K562 (cell line): ENCODE results near the gene GPX7. TPM values are rescaled to one million over a fixed set of nuclear protein-coding genes. Genes with fewer than 3 reads are reported as not detected.

ENCODE experiments used
- ATAC-seq: fragments of 200-7000 bp; cut with Tn5 transposase; 3 replicates; pipeline ENCODE4 v1.9.1; 2020; ENCODE audit warnings: moderate library complexity
- BruUV-seq: library from RNA; stranded (reverse); fragments of 400-500 nt; replicated peaks from 2 replicates; lab custom pipeline; 2021; lab: Mats Ljungman, UMichigan
- CTCF ChIA-PET: fragments of 300-600 bp; formaldehyde crosslinking; extraction: SDS; loops from one replicate; lab custom pipeline; 2021; ENCODE audit warnings: low intra/inter-chr PET ratio; lab: Yijun Ruan, JAX
- POLR2A ChIA-PET: fragments of 300-600, 350-650 bp; sonication (Branson Sonifier 250); formaldehyde crosslinking; extraction: SDS; loops from one replicate; lab custom pipeline; 2021; ENCODE audit warnings: antibody characterized with exemption, inconsistent platforms; lab: Yijun Ruan, JAX
- DNase-seq, 4 experiments: peaks; one replicate each; pipeline versions ENCODE4 v3.0.0 to v3.0.0-alpha.2; 2011 to 2018; ENCODE audit warnings: low spot score in 3 of 4, mixed read lengths in 3 of 4; ENCODE audit errors: extremely low read depth in 1 of 4
- FAIRE-seq: peaks from 2 replicates; lab custom pipeline; 2011; peaks lifted over from hg19 to GRCh38; lab: Jason Lieb, UNC
- H2AFZ ChIP-seq: 2 replicates; pipeline ENCODE4 v1.6.0; 2011; ENCODE audit warnings: low read depth, low read length, control low read depth, inconsistent platforms
- H3K27ac ChIP-seq: fragments of 200-600 bp; 3 replicates; pipeline ENCODE4 v1.8.0; 2011; ENCODE audit warnings: low read depth, mild to moderate bottlenecking, control low read depth, inconsistent platforms, low read length, moderate library complexity, mixed read lengths; ENCODE audit errors: extremely low read depth
- H3K27me3 ChIP-seq, 2 experiments: fragments of 300-600 bp in 1 of 2; 2 replicates in 1 of 2; 3 replicates in 1 of 2; pipeline versions ENCODE4 v1.6.0 to v1.8.0; 2011; ENCODE audit warnings: inconsistent platforms in 2 of 2, low read length in 2 of 2, mild to moderate bottlenecking in 1 of 2, mixed read lengths in 1 of 2, moderate library complexity in 1 of 2; ENCODE audit not compliant: control insufficient read depth in 2 of 2, insufficient read depth in 2 of 2
- H3K36me3 ChIP-seq: fragments of 300-600 bp; 3 replicates; pipeline ENCODE4 v1.8.0; 2011; ENCODE audit warnings: mild to moderate bottlenecking, low read length, inconsistent platforms; ENCODE audit not compliant: control insufficient read depth, insufficient read depth
- H3K4me1 ChIP-seq, 2 experiments: fragments of 200-600 bp in 1 of 2; replicated peaks in 1 of 2; 2 replicates in 1 of 2; 3 replicates in 1 of 2; pipeline versions ENCODE4 v1.5.1 to v1.8.0; 2011; ENCODE audit warnings: inconsistent platforms in 2 of 2, low read length in 2 of 2, mild to moderate bottlenecking in 1 of 2, mixed read lengths in 1 of 2, moderate library complexity in 1 of 2; ENCODE audit not compliant: control insufficient read depth in 2 of 2, insufficient read depth in 2 of 2
- H3K4me2 ChIP-seq: 2 replicates; pipeline ENCODE4 v1.6.1; 2011; ENCODE audit warnings: low read length, control low read depth, inconsistent platforms, mixed read lengths; ENCODE audit not compliant: insufficient read depth
- H3K4me3 ChIP-seq: fragments of 200-600 bp; sonication (generic), shearing (Covaris generic); 2 replicates; pipeline ENCODE4 v1.5.1; 2016; ENCODE audit warnings: control low read depth, inconsistent platforms
- H3K79me2 ChIP-seq: fragments of 200-600 bp; 3 replicates; pipeline ENCODE4 v1.8.0; 2011; ENCODE audit warnings: low read length, inconsistent platforms; ENCODE audit not compliant: control insufficient read depth, insufficient read depth
- H3K9ac ChIP-seq, 2 experiments: 2 replicates each; pipeline versions ENCODE4 v1.6.0 to v1.6.1; 2011; ENCODE audit warnings: low read depth in 2 of 2, low read length in 2 of 2, control low read depth in 1 of 2, inconsistent platforms in 1 of 2, mild to moderate bottlenecking in 1 of 2, mixed read lengths in 1 of 2; ENCODE audit not compliant: insufficient read depth in 1 of 2
- H3K9me1 ChIP-seq: one replicate; pipeline ENCODE4 v1.6.0; 2011; ENCODE audit warnings: inconsistent platforms, mild to moderate bottlenecking, low read length, moderate library complexity; ENCODE audit not compliant: control insufficient read depth, insufficient read depth
- H3K9me3 ChIP-seq: replicated peaks from 2 replicates; pipeline ENCODE4 v1.5.1; 2011; ENCODE audit warnings: low read depth, low read length, inconsistent platforms; ENCODE audit not compliant: control insufficient read depth, insufficient read depth
- H4K20me1 ChIP-seq: replicated peaks from 2 replicates; pipeline ENCODE4 v1.6.1; 2011; ENCODE audit warnings: low read length, inconsistent platforms, mixed read lengths; ENCODE audit not compliant: control insufficient read depth, insufficient read depth
- ILF3 ChIP-seq: fragments of 450-650 bp; IDR thresholded peaks from 2 replicates; pipeline ENCODE4 v1.6.1; 2018; ENCODE audit warnings: antibody characterized with exemption, mild to moderate bottlenecking, moderate library complexity, borderline replicate concordance
- RFX1 ChIP-seq: fragments of 450-650 bp; IDR thresholded peaks from 2 replicates; pipeline ENCODE4 v1.6.1; 2016; ENCODE audit warnings: mild to moderate bottlenecking, moderate library complexity
- SMARCA4 ChIP-seq: fragments of 450-650 bp; IDR thresholded peaks from 2 replicates; pipeline ENCODE4 v1.6.1; 2016
- SMARCA5 ChIP-seq: fragments of 450-650 bp; IDR thresholded peaks from 2 replicates; pipeline ENCODE4 v1.6.1; 2016
- ZNF217 ChIP-seq: sonication (generic); formaldehyde crosslinking; IDR thresholded peaks from 2 replicates; pipeline ENCODE4 v1.8.0; 2022; ENCODE audit warnings: mild to moderate bottlenecking, missing genetic modification reagents
- ZNF41 ChIP-seq: fragments of 250-450 bp; sonication (Bioruptor Pico); conservative IDR thresholded peaks from 2 replicates; pipeline ENCODE4 v1.4.0; 2020; ENCODE audit warnings: mild to moderate bottlenecking
- WGBS: fragments of 100-300 bp; shearing (Covaris generic); methylation state at CpG from one replicate; pipeline ENCODE4 v1.1.6; 2016; ENCODE audit warnings: low coverage, mixed read lengths; ENCODE audit not compliant: insufficient coverage; ENCODE audit errors: missing lambda C conversion rate; 5-methylcytosine and 5-hydroxymethylcytosine counted together
- in situ Hi-C: fragments of 300-500 bp; cut with MboI; formaldehyde crosslinking; loops from 4 replicates; pipeline ENCODE4 v1.15.0; 2018; ENCODE audit warnings: inconsistent platforms, mixed read lengths
- intact Hi-C: fragments of 100-400 bp; cut with micrococcal nuclease; formaldehyde crosslinking; loops from 2 replicates; pipeline ENCODE4 v1.14.2; 2022
- polyA plus RNA-seq, 8 experiments: library from polyadenylated mRNA; depleted of rRNA in 4 of 8; stranded (reverse) in 5 of 8; unstranded in 3 of 8; fragments of >200 nt; fragmentation: Nextera tagmentation in 2 of 8; fragmentation: Illumina TruSeq in 1 of 8; extraction: Ambion mirVana in 2 of 8; extraction: Trizol in 1 of 8; gene quantifications; 2 replicates each; pipeline versions ENCODE4 v1.2.1 to v1.2.3, GENCODE V29; 2011 to 2014; ENCODE audit warnings: inconsistent platforms in 1 of 8, missing spikeins in 1 of 8
- total RNA-seq, 7 experiments: library from RNA; depleted of rRNA in 6 of 7; stranded (reverse); fragments of >200 nt in 6 of 7; fragmentation: Illumina TruSeq in 2 of 7; extraction: Trizol in 2 of 7; gene quantifications; 2 replicates each; pipeline versions ENCODE4 v1.2.1 to v1.2.3, GENCODE V29; 2011 to 2021; ENCODE audit warnings: low replicate concordance in 1 of 7
- TF ChIP-seq, protein P1 (sequence below): fragments of 450-650 bp; IDR thresholded peaks from 2 replicates; pipeline ENCODE4 v1.6.1; 2016; ENCODE audit warnings: mild to moderate bottlenecking, moderate library complexity

Gene GPX7
- total and polyA plus RNA-seq, 9 of the 15 experiments (the other 6 are each of a cell fraction or from before 2014, with no cell fraction given), result 0.08 TPM; not detected in 8

DNA sequence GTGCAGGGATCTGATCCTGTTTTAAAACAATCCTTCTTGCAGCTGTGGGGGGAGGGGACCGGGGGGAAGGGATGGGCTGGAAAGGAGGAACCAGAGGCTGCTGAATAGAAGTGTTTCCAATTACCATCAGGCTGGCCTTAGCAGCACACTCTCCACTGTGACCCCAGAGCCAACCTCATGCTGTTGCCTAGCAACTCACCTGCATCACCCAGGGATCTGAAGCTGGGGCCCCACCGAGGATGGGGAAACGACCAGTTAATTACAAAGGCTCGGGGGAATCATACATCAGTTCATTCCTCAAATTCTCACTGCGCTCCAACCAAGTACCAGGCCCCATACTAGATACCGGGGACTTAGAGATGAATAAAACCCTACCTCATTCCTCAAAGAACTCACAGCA, 11.9 kb upstream of the GPX7 start:
- no peaks in the 10 kb centered on the region for H3K79me2 ChIP-seq
- in situ Hi-C loops, result no loop called here
- CTCF ChIA-PET, result no interaction called here
- no peaks in the 10 kb centered on the region; a peak in 1 of 5 replicates for H3K4me1 ChIP-seq
- 27% methylated on average over 6 of the region's 6 CpGs for WGBS
- no peaks in the 10 kb centered on the region for H4K20me1 ChIP-seq
- H3K9me1 ChIP-seq, result no peaks in the 10 kb centered on the region
- no peak overlapping the region for H3K27ac ChIP-seq
- H3K27me3 ChIP-seq, result no peaks in the 10 kb centered on the region
- H3K4me3 ChIP-seq, result no peak overlapping the region
- TF ChIP-seq RFX1 (peak; percentile 83), ILF3 (no peak), ZNF217 (CRISPR knock-in tag) (no peak), SMARCA4 (no peak), ZNF41 (CRISPR knock-in tag) (no peak), SMARCA5 (no peak)
- TF ChIP-seq, protein P1, sequence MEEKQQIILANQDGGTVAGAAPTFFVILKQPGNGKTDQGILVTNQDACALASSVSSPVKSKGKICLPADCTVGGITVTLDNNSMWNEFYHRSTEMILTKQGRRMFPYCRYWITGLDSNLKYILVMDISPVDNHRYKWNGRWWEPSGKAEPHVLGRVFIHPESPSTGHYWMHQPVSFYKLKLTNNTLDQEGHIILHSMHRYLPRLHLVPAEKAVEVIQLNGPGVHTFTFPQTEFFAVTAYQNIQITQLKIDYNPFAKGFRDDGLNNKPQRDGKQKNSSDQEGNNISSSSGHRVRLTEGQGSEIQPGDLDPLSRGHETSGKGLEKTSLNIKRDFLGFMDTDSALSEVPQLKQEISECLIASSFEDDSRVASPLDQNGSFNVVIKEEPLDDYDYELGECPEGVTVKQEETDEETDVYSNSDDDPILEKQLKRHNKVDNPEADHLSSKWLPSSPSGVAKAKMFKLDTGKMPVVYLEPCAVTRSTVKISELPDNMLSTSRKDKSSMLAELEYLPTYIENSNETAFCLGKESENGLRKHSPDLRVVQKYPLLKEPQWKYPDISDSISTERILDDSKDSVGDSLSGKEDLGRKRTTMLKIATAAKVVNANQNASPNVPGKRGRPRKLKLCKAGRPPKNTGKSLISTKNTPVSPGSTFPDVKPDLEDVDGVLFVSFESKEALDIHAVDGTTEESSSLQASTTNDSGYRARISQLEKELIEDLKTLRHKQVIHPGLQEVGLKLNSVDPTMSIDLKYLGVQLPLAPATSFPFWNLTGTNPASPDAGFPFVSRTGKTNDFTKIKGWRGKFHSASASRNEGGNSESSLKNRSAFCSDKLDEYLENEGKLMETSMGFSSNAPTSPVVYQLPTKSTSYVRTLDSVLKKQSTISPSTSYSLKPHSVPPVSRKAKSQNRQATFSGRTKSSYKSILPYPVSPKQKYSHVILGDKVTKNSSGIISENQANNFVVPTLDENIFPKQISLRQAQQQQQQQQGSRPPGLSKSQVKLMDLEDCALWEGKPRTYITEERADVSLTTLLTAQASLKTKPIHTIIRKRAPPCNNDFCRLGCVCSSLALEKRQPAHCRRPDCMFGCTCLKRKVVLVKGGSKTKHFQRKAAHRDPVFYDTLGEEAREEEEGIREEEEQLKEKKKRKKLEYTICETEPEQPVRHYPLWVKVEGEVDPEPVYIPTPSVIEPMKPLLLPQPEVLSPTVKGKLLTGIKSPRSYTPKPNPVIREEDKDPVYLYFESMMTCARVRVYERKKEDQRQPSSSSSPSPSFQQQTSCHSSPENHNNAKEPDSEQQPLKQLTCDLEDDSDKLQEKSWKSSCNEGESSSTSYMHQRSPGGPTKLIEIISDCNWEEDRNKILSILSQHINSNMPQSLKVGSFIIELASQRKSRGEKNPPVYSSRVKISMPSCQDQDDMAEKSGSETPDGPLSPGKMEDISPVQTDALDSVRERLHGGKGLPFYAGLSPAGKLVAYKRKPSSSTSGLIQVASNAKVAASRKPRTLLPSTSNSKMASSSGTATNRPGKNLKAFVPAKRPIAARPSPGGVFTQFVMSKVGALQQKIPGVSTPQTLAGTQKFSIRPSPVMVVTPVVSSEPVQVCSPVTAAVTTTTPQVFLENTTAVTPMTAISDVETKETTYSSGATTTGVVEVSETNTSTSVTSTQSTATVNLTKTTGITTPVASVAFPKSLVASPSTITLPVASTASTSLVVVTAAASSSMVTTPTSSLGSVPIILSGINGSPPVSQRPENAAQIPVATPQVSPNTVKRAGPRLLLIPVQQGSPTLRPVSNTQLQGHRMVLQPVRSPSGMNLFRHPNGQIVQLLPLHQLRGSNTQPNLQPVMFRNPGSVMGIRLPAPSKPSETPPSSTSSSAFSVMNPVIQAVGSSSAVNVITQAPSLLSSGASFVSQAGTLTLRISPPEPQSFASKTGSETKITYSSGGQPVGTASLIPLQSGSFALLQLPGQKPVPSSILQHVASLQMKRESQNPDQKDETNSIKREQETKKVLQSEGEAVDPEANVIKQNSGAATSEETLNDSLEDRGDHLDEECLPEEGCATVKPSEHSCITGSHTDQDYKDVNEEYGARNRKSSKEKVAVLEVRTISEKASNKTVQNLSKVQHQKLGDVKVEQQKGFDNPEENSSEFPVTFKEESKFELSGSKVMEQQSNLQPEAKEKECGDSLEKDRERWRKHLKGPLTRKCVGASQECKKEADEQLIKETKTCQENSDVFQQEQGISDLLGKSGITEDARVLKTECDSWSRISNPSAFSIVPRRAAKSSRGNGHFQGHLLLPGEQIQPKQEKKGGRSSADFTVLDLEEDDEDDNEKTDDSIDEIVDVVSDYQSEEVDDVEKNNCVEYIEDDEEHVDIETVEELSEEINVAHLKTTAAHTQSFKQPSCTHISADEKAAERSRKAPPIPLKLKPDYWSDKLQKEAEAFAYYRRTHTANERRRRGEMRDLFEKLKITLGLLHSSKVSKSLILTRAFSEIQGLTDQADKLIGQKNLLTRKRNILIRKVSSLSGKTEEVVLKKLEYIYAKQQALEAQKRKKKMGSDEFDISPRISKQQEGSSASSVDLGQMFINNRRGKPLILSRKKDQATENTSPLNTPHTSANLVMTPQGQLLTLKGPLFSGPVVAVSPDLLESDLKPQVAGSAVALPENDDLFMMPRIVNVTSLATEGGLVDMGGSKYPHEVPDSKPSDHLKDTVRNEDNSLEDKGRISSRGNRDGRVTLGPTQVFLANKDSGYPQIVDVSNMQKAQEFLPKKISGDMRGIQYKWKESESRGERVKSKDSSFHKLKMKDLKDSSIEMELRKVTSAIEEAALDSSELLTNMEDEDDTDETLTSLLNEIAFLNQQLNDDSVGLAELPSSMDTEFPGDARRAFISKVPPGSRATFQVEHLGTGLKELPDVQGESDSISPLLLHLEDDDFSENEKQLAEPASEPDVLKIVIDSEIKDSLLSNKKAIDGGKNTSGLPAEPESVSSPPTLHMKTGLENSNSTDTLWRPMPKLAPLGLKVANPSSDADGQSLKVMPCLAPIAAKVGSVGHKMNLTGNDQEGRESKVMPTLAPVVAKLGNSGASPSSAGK, result no peak
- TF ChIP-seq, all 486 proteins: peak for 1
- no TSS peak for BruUV-seq
- ATAC-seq, result no peak
- no peak overlapping the region for H3K9ac ChIP-seq
- no peaks in the 10 kb centered on the region for H3K9me3 ChIP-seq
- DNase-seq, result no peak
- no peak for FAIRE-seq
- H3K36me3 ChIP-seq, result no peaks in the 10 kb centered on the region
- intact Hi-C loops, result no loop called here
- POLR2A ChIA-PET, result no interaction called here
- no peak overlapping the region for H2AFZ ChIP-seq
- no peak overlapping the region for H3K4me2 ChIP-seq
